Chondrocyte (in vitro differentiated cells): ENCODE data around the gene BRICD5. TPM values are rescaled to one million over a fixed set of nuclear protein-coding genes. Genes with fewer than 3 reads are reported as not detected.

ENCODE experiments used
- DNase-seq: peaks from one replicate; pipeline ENCODE4 v3.0.0; 2021; ENCODE audit warnings: mixed read lengths, low spot score
- H3K27ac Mint-ChIP-seq: one replicate; pipeline ENCODE4 v1.8.0; 2021; ENCODE audit warnings: mild to moderate bottlenecking, moderate library complexity, mixed read lengths; ENCODE audit not compliant: unreplicated experiment
- H3K27me3 Mint-ChIP-seq: 2 replicates; pipeline ENCODE4 v1.8.0; 2021; ENCODE audit warnings: low read depth, mixed read lengths
- H3K36me3 Mint-ChIP-seq: 2 replicates; pipeline ENCODE4 v1.8.0; 2021; ENCODE audit warnings: low read depth, mixed read lengths
- H3K4me1 Mint-ChIP-seq: 2 replicates; pipeline ENCODE4 v1.8.0; 2021; ENCODE audit warnings: low read depth, mild to moderate bottlenecking, mixed read lengths
- H3K4me3 Mint-ChIP-seq: one replicate; pipeline ENCODE4 v1.8.0; 2021; ENCODE audit warnings: mild to moderate bottlenecking, moderate library complexity, mixed read lengths; ENCODE audit not compliant: unreplicated experiment
- H3K9me3 Mint-ChIP-seq: 2 replicates; pipeline ENCODE4 v1.8.0; 2021; ENCODE audit warnings: low read depth, mixed read lengths
- total RNA-seq: library from RNA; stranded (reverse); gene quantifications from 3 replicates; pipeline ENCODE4 v1.2.1, GENCODE V29; 2021
- TF ChIP-seq, protein P1 (sequence below): fragments of 200-600 bp; sonication (generic); IDR thresholded peaks from 2 replicates; pipeline ENCODE4 v1.5.0; 2021; ENCODE audit warnings: antibody characterized with exemption, mild to moderate bottlenecking, moderate library complexity

The BRICD5 gene
- total RNA-seq, 1 donor from 2014 or later = 5.4 TPM

- H3K36me3 Mint-ChIP-seq = peaks cover 2% of the 10 kb centered on the region
- DNase-seq = no peak
- H3K27me3 Mint-ChIP-seq = no peaks in the 10 kb centered on the region
- H3K9me3 Mint-ChIP-seq = no peaks in the 10 kb centered on the region
- H3K4me1 Mint-ChIP-seq = no peaks in the 10 kb centered on the region
- no peak overlapping the region for H3K4me3 Mint-ChIP-seq
- H3K27ac Mint-ChIP-seq = no peak overlapping the region
- TF ChIP-seq, protein P1, sequence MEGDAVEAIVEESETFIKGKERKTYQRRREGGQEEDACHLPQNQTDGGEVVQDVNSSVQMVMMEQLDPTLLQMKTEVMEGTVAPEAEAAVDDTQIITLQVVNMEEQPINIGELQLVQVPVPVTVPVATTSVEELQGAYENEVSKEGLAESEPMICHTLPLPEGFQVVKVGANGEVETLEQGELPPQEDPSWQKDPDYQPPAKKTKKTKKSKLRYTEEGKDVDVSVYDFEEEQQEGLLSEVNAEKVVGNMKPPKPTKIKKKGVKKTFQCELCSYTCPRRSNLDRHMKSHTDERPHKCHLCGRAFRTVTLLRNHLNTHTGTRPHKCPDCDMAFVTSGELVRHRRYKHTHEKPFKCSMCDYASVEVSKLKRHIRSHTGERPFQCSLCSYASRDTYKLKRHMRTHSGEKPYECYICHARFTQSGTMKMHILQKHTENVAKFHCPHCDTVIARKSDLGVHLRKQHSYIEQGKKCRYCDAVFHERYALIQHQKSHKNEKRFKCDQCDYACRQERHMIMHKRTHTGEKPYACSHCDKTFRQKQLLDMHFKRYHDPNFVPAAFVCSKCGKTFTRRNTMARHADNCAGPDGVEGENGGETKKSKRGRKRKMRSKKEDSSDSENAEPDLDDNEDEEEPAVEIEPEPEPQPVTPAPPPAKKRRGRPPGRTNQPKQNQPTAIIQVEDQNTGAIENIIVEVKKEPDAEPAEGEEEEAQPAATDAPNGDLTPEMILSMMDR = no peak
Measured at GRCh38 chr16:2186505-2186904, 24.2 kb downstream of the BRICD5 start.

- H3K27ac Mint-ChIP-seq = no peak overlapping the region
Measured at GRCh38 chr16:2186064-2186463, 24.6 kb downstream of the BRICD5 start.

GRCh38 chr16:2184962-2185361, 25.7 kb downstream of the BRICD5 start:
- Mint-ChIP-seq H3K36me3 (peaks cover 2% of the 10 kb centered on the region), H3K4me1 (no peaks in the 10 kb centered on the region), H3K9me3 (no peaks in the 10 kb centered on the region), H3K27ac (no peak overlapping the region), H3K4me3 (no peak overlapping the region), H3K27me3 (no peaks in the 10 kb centered on the region)
- DNase-seq = no peak
- TF ChIP-seq, protein P1 = no peak

More at GRCh38 chr16:2186064-2186463, 24.6 kb downstream of the BRICD5 start:
- H3K27me3 Mint-ChIP-seq = no peaks in the 10 kb centered on the region
- H3K4me3 Mint-ChIP-seq = no peak overlapping the region
- no peak for DNase-seq
- no peaks in the 10 kb centered on the region for H3K4me1 Mint-ChIP-seq
- peaks cover 2% of the 10 kb centered on the region for H3K36me3 Mint-ChIP-seq
- TF ChIP-seq, protein P1 = no peak
- no peaks in the 10 kb centered on the region for H3K9me3 Mint-ChIP-seq

DNA sequence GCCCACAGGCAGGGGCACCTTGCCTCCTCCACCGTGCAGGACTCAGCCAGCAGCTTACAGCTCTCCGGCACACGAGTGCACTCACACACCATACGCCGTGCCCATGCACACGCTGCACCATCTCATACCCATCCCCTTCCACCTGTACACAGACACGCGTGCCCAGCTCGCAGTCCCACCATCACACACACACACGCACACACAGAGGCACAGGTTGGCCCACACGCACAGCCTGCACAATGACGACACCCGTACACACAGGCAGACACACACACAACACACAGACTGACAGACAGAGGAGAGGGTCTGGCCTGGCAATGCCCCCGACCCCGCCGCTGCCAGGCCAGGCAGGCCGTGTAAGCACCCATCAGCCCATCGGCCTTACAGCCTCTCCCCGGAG, 26.3 kb downstream of the BRICD5 start:
- TF ChIP-seq, protein P1 = no peak
- peaks cover 2% of the 10 kb centered on the region for H3K36me3 Mint-ChIP-seq
- no peak overlapping the region for H3K27ac Mint-ChIP-seq
- H3K27me3 Mint-ChIP-seq = no peaks in the 10 kb centered on the region
- no peaks in the 10 kb centered on the region for H3K9me3 Mint-ChIP-seq
- H3K4me1 Mint-ChIP-seq = no peaks in the 10 kb centered on the region
- no peak for DNase-seq
- no peak overlapping the region for H3K4me3 Mint-ChIP-seq

- Mint-ChIP-seq H3K27ac (no peak overlapping the region), H3K27me3 (no peaks in the 10 kb centered on the region)
- TF ChIP-seq, protein P1 = no peak
Measured at GRCh38 chr16:2183671-2184070, 27.0 kb downstream of the BRICD5 start.

More at GRCh38 chr16:2183671-2184070, 27.0 kb downstream of the BRICD5 start:
- no peaks in the 10 kb centered on the region for H3K9me3 Mint-ChIP-seq
- peaks cover 2% of the 10 kb centered on the region for H3K36me3 Mint-ChIP-seq
- no peaks in the 10 kb centered on the region for H3K4me1 Mint-ChIP-seq
- DNase-seq = no peak
- H3K4me3 Mint-ChIP-seq = no peak overlapping the region
